EH (cell line): ENCODE data around the gene LRSAM1.
A peak's percentile ranks its signal among the peaks of the same experiment; 100 is the strongest.
"Not testable (repeated sequence)": the region's sequence is repeated elsewhere in the genome, so short reads cannot be mapped to it uniquely, and the experiment has no call there.

ENCODE experiments used
- DNase-seq: peaks from one replicate; pipeline ENCODE4 v3.0.0-alpha.2; 2015; ENCODE audit warnings: low read depth

Gene LRSAM1

DNA sequence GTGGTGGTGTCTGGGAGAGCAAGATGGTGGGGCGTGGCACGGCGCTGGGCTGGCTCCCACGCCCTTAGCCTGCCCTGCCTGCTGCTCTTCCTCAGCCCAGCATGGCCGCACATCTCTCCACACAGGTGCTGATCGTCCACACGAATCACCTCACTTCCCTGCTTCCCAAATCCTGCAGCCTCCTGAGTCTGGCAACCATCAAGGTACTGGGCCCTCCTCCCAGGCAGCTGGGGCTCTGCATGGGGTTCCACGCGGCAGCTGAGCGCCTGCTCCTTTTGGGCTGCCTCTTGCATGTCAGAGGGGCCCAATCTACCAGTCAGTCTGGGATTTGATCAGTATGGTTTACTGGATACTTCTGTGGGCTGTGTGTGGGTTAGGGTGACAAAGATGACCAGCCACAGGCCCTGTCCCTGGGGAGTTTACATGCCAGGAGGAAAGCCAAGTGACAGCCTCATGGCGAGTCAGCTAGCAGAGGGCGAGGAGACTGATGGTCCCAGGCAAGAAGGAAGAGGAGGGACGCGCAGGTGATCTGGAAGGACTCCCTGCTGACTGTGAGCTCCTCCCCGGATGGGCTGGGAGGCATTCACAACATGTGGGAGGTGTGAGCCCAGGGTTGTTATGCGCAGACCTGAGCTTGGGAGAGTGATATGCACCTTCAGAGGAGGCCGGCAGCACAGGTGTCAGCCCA lies 6.0 kb downstream of the LRSAM1 start:
- DNase-seq: no peak

DNA sequence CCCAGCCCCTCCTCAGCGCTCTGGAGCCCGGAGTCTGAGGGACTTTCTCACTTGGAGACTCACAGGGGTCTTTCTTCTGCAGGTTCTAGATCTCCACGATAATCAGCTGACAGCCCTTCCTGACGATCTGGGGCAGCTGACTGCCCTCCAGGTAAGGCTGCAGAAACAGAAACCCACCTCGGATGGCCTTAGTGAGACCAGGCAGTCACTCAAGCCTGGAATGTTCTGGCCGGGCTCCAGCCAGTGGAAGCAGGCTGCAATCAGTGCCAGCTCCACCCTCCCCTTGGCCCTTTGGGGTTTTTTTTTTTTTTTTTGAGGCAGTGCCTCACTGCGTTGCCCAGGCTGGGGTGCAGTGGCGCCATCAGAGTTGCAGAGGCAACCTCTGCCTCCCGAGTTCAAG lies 7.6 kb downstream of the LRSAM1 start:
- DNase-seq: no peak

DNA sequence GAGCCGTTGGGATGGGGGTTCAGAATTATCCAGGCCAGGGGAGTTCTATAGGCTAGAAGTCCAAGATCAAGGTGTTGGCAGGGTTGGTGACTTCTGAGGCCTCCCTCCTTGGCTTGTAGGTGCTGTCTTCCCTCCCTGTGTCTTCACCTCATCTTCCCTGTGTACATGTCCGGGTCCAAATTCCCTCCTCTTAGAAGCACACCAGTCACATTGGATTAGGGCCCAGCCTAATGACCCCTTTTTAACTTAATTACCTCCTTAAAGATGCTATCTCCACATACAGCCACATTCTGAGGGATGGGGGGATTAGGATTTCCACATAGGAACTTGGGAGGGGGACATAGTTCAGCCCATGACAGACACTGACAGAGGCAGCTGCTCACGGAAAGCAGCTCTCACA lies 12.1 kb downstream of the LRSAM1 start:
- DNase-seq: no peak

DNA sequence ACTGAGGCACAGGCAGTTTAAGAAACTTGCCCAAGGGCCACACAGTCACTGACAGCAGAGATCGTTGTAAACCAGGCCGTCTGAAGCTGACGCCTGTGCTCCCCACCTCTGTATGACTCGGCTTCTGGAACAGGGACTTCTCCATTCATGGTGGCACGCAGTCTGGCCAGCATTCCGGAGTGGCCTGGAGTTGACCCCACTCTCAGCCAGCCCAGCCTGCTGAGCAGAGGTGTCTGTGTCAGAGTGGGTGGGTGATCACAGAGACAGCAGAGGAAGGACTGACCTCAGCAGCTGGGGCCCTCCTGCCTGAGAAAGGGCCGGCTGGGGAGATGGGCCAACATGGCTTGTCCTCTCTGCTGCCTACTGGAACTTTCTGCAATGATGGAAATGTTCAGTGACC lies 12.6 kb downstream of the LRSAM1 start:
- DNase-seq: peak; percentile 29

DNA sequence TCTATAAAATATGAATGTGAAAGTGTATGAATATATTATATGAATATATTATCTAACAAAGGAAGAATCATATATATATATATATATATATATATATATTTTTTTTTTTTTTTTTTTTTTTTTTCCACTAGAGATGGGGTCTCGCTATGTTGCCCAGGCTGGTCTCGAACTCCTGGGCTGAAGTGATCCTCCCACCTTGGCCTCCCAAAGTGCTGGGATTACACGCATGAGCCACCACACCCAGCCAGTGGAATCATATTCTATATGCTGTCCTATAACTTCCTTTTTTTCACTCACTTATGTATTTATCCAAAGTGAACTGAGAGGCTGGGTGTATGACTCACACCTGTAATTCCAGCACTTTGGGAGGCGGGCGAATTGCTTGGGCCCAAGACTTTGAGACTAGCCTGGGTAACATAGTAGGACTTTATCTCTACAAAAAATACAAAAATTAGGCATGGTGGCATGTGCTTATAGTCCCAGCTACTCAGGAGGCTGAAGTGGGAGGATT lies 15.2 kb downstream of the LRSAM1 start:
- DNase-seq: not testable (repeated sequence)

DNA sequence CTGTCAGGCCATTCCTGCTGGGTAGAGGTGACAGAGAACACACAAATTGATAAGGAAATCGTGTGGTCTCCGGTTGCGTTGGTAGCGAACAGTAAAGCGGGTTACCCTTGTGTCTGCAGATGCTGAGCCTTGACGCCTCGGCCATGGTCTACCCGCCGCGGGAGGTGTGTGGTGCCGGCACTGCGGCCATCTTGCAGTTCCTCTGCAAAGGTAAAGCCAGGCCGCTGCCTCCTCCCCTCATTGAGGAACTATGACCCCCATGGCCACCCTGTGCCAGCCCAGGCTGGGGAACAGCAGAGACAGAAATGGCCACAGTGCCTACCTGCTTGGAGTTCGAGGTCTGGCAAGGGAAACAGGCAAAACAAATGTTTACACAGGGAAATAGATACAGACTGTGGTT lies 16.3 kb downstream of the LRSAM1 start:
- no peak for DNase-seq

DNA sequence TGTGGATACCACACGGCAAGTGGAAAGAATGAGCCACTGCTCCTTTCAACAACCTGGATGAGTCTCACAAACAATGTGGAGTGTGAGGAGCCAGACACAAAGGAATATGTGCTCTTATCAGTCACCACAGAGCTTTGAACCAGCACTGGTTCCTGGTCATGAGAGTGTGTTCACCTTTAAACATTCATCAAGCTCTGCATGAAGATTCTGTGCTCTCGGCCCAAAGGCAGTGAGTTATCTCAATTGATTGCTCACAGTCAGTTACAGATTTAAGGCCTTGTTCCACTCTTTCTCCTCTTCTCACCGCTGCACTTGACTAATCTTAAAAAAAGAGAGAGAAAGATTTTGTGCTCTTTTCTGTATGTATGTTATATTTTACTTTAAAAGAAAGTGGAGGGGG lies 19.4 kb downstream of the LRSAM1 start:
- DNase-seq: no peak

DNA sequence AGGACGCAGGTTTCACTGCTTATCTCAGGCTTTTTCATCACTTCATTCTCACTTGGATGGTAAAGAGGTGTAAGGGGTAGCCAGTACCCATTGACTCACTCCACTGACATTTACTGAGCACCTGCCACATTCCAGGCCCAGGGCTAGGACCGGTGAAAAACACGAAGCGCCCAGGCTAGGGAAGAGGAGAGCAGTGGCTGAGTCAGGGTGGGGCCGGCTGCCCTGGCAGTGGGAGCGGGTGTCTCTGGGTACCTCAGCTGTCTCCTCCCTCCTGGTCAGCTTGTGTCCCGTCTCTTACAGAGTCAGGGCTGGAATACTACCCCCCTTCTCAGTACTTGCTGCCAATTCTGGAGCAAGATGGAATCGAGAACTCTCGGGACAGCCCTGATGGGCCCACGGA lies 22.2 kb downstream of the LRSAM1 start:
- DNase-seq: no peak

DNA sequence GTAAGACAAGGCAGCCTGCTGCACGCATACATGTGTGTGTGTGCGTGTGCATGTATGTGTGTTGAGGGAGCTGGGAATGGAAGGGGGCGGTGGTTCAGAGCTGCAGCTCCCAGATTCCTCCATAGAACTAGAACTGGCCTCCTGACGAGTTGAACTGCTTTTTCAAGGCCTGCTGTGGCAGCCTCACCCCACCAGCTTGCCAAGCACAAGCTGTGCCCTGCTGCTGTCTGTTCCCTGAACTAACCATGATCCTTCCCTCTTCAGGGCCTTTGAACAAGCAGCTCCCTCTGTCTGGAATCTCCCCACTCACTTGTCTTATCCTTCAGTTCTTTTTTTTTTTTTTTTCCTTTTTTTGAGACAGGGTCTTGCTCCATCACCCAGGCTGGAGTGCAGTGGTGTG lies 22.6 kb downstream of the LRSAM1 start:
- DNase-seq: no peak

DNA sequence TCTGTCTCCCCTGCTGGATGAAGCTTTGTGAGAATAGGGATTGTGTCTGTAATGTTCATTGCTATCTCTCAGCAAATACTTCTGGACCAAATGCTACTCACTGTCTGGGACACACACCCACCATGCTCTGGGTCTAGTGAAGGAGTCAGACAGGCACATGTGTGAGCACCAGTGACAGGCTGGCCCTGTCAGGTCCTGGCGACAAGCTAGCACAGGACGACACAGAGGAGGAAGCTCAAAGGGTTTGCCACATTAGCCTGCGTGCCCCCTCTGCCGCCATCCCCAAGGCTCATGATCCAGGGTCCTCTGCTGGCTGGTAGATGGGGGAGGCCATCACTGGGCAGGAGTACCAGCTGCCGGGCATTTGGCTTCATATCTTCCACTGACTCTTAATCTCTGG lies 23.3 kb downstream of the LRSAM1 start:
- no peak for DNase-seq

DNA sequence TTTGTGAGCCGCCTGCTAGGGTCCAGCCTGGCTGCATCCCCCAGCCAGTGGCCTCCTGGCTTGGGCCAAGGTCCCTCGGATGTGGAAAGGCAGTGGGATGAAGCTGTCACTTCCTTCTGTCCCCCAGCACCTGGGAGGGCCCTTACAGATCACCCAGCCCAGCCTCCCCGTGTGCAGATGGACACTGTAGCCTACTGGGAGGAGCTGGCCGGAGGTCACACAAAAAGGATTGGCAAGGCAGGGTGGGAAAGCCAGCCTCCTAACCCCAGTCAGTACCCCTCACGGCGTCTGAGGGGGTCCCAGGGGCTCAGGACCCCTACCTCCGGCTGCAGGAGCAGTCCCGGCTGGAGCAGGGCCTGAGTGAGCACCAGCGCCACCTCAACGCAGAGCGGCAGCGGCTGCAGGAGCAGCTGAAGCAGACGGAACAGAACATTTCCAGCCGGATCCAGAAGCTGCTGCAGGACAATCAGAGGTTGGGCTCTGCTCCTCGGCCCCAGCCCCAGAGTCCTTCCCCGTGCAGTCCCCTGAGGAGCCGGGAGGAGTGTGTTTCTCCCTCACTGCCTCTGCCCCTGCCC lies 28.3 kb downstream of the LRSAM1 start:
- DNase-seq: no peak

DNA sequence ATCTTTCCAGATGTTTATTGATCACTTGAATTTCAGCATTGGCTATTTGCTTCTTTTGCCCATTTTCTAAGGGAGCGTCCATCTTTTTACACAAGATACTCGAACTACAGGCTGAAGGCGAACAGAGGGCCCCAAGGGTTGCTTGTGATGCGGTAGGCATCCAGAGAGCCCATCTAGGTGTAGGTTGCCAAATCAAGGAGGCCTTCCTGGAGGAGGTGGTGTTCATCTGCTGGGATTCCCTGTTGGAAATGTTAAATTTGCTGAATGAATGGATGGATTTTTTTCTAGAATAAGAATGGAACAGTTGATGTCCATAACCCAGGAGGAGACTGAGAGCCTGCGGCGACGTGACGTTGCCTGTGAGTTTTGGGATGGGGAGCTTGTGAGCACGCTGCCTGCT lies 31.4 kb downstream of the LRSAM1 start:
- DNase-seq: no peak

DNA sequence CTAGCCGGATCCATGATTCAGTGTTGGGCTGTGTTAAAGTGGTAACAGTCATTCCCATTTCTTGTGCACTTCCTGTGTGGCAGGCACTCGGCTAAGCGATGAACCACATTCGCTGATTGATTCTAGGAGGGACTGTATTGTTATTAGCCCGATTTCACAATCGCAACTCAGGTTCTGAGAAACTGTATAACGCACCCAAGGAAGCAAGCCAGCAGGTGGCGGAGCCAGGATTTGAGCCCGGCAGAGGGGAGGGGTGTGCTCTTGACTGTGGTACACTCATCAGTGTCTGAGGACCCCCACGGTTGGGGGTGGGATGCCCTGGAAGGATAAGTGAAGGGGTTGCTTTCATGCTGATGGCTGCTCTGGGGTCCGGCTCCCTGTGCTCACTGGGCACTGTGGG lies 34.7 kb downstream of the LRSAM1 start:
- DNase-seq: no peak

DNA sequence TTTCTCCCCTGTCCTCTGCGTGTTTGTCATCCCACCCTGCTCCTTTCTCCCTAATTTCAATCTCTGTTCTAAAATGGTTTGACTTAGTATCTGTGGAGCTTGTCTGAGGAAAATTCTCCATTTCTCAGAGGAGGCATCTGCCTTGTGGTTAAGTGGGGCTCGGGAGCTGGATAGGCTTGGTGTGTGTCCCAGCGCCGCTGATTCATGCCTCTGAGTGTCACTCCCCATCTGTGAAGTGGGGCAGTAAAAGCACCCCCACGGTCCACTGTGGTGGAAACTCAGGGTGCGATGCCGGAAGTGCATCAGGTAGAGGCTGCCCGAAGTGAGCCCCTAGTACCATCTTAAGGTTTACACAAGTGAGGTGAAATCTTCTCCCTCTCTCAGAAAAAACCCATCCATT lies 37.6 kb downstream of the LRSAM1 start:
- no peak for DNase-seq

DNA sequence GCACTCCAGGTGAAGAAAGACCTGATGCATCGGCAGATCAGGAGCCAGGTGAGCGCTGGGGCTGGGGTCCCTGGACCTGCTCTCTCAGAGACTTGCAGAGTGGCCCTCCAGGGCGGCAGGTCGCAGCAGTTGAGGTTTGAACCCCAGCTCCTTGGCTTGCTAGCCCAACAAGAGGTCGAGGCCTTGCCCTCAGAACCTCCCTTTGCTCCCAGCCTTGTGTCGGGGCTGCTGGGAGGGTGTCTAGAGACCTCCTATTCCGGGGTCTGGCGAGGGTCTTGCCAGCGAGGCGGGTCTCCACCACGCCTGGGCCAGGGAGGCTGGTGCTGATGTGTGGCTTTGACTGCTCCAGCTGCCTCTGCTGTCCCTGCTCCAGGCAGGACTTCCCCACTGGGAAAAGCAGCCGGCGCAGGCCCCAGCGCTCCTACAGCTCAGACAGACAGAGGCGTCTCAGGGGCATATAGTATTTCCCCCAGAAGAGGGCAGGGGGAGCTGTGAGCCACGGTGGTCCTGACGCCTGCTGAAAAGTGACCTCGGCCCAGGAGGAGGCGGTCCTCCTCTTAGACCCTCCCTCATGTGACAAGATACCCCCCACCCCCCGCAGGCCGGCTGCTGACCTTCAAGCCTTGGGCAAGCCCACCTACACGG lies 38.3 kb downstream of the LRSAM1 start:
- DNase-seq: no peak

DNA sequence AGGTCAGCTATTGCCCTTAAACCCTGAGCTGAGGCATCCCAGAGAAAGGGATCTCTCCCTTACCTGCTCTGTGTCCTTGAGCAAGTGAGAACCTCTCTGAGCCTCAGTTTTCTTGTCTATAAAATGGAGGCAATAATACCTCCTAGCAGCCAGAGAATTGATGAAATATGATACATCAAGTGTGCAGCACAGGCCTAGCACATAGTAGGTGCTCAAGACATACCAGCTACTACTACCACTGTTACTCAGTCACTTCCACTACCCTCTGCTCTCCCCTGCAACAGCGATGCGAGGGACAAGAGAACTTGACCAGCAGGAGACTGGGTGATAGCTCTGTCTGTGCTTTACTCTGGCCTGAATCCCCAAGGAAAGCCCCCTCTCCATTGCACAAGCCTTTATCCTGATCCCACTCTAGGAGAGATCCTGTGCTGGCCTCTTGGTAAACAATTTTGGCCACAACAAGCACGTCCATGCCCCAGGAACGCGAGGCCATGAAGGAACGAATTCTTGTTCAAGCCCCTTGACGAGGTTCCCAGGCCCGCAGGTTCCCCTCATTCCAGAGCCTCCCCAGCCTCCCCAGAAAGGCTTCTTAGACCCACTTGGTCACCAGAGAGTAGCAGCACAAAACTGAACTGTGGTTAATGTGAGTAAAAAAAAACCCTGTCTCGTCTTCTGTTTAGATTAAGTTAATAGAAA lies 39.4 kb downstream of the LRSAM1 start:
- no peak for DNase-seq

DNA sequence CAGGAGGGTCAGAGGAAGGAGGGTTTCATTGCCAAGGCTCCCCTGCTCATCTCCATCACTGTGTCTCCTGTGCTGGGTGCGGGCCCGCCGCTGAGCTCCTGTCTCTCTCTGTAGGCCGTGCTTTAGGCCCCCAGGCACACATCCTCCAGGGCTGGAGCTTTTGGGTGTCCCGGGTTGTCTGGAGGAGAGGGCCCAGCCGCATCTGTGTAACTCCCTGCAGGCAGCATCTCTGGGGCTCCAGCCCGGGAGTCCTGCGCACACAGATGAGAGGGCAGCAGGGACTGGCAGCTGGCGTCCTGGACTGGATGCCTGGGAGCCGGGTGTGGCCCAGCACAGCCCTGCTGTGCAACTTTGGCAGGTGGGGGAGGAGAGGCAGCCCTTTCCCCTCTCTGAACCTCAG lies 40.2 kb downstream of the LRSAM1 start:
- DNase-seq: no peak

DNA sequence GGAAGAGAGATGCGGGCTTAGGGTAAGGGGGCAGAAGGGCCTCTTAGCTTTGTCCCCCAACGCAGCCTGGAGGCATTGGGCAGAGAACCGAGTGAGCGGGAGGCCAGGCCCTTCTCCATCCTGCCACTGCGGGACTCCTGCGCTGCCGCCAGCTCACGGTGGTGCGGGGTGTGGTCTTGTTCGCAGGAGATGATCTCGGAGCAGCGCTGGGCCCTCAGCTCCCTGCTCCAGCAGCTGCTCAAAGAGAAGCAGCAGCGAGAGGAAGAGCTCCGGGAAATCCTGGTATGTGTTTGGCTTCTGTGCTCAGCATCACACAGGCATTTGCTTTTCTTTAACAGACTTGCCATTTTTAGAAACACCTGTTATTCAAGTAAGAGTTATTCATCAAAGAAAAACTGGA lies 41.3 kb downstream of the LRSAM1 start:
- DNase-seq: no peak

DNA sequence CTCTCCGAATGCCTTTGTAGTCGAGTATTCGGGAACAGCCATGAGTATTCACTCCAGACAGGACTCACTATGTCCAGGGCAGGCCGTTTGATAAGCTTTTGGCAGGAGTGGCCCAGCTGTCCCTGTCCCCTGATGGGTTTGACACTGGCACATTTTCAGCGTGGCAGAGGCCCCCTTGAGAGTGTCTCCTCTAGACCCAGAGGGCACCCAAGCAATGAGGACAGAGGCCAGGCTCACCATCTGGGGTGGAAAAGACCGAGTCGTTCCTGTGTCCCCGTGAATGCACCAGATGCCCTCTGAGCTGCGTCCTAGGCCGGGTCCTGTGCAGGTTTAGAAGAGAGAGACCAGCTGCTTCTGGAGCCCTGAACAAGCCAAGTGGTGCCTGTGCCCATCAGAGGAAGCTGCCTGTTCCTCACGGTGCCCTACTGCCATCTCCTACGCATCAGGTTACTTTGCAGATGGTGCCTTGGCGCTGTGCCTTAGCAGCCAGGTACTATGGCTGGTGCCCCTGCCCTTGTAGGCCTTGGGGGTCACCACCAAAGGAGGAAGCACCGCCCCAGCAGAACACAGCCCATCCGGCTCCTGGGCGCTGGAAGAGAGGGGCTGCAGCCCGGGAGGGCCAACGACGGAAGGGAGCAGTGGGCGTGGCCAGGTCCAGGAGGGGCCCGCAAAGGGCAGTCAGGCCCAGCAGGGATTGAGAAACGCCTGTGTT lies 42.4 kb downstream of the LRSAM1 start:
- no peak for DNase-seq

DNA sequence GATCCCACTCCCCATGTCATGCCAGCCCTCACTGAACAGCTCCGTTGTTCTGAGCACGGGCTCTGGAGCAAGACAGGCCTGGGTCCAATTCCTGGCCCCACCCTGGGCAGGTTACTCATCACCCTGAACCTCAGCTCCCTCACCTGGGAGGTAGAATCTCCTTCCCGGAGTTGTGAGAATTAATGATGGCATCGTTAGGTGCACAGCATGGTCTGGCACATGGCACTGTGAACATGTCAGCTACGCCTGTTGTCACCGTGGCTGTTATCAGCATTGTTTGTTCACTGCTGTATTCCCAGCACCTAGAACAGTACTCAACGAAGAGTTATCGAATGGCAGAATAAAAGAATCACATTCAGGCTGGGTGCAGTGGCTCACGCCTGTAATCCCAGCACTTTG lies 43.0 kb downstream of the LRSAM1 start:
- no peak for DNase-seq

DNA sequence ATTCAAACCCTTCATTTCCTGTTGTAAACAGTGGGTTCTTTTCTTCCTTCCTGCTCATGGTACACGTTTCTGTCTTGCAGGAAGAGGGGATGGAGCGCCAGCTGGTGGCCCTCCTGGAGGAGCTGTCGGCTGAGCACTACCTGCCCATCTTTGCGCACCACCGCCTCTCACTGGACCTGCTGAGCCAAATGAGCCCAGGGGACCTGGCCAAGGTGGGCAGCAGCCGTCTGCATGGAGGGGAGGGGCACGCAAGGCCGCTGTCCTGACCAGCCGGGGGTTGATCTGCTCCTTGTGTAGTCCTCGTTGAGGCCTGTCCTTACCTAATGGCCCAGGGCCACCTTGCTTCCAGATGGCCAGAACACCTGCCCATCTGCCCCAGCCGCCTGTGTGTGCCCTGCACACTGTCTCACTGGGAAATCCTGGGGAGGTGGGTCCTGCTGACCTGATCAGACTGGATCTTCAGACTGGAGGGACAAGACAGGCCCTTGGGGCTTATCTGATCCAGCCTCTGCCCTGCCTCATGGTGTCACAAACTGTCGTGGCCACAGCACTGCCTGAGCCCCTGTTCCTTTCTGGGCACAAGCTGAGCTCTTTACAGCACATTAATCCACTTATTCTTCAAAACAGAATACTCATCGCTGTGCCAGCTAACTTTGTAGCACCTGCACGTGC lies 44.7 kb downstream of the LRSAM1 start:
- DNase-seq: no peak

DNA sequence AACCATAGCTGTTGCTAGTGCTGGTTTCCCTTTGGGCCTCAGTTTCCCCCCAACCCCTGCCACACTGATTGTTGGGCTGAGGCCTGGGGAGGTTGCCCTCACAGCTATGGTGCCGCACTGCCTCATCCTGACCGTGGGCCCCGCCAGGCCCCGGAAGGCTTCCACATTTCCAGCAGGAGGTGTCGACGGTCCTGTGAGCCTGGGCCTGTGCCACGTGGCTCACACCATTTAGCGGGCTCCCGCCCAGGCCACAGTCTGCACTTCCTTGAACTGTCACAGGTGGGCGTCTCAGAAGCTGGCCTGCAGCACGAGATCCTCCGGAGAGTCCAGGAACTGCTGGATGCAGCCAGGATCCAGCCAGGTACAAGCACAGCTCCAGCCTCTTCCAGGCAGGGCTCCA lies 45.7 kb downstream of the LRSAM1 start:
- no peak for DNase-seq
